ENCODE data around the gene KCNMA1.

- TF ChIP-seq EZH2 (IDR thresholded peaks at IDR 0.05; ENCODE audit: borderline replicate concordance, insufficient read depth, low read depth, low read length, poor library complexity, severe bottlenecking) (no peak), CTCF (IDR thresholded peaks at IDR 0.05) (no peak)
Measured at GRCh38 chr10:77566914-77567566, 70.6 kb downstream of the KCNMA1 start.

Data from B cell (primary cell).